GM18861 (cell line): Measurements from ENCODE around the gene LCN12.

Experiments
- ATAC-seq: cut with Tn5 transposase; IDR thresholded peaks from one replicate; pipeline ENCODE4 v1.9.1; 2021; ENCODE audit not compliant: unreplicated experiment

The LCN12 gene

GRCh38 chr9:136957461-136957860, 5.4 kb downstream of the LCN12 start:
- ATAC-seq = no peak

- no peak for ATAC-seq
Measured at GRCh38 chr9:136957901-136958300, 5.8 kb downstream of the LCN12 start.

GRCh38 chr9:136958473-136958872, 6.4 kb downstream of the LCN12 start:
- no peak for ATAC-seq

- ATAC-seq = no peak
Measured at GRCh38 chr9:136958898-136959850, 7.1 kb downstream of the LCN12 start.

- no peak for ATAC-seq
Measured at GRCh38 chr9:136960212-136960937, 8.3 kb downstream of the LCN12 start.

GRCh38 chr9:136960938-136961275, 8.8 kb downstream of the LCN12 start:
- ATAC-seq = no peak

- ATAC-seq = no peak
Measured at GRCh38 chr9:136961279-136962065, 9.4 kb downstream of the LCN12 start.

GRCh38 chr9:136962163-136962562, 10.1 kb downstream of the LCN12 start:
- no peak for ATAC-seq

GRCh38 chr9:136962701-136963248, 10.7 kb downstream of the LCN12 start:
- ATAC-seq = no peak

- ATAC-seq = no peak
Measured at GRCh38 chr9:136963341-136963740, 11.3 kb downstream of the LCN12 start.

- ATAC-seq = no peak
Measured at GRCh38 chr9:136963751-136964150, 11.7 kb downstream of the LCN12 start.

- no peak for ATAC-seq
Measured at GRCh38 chr9:136964171-136964689, 12.2 kb downstream of the LCN12 start.

GRCh38 chr9:136964833-136965422, 12.9 kb downstream of the LCN12 start:
- ATAC-seq = no peak

GRCh38 chr9:136965771-136966484, 13.9 kb downstream of the LCN12 start:
- ATAC-seq = no peak

GRCh38 chr9:136968333-136969127, 16.5 kb downstream of the LCN12 start:
- ATAC-seq = no peak

- ATAC-seq = no peak
Measured at GRCh38 chr9:136969150-136969549, 17.1 kb downstream of the LCN12 start.

GRCh38 chr9:136969774-136970173, 17.7 kb downstream of the LCN12 start:
- ATAC-seq = no peak

- ATAC-seq = no peak
Measured at GRCh38 chr9:136970361-136970760, 18.3 kb downstream of the LCN12 start.

GRCh38 chr9:136971746-136972145, 19.7 kb downstream of the LCN12 start:
- no peak for ATAC-seq
